C4-2B (cell line): Measurements from ENCODE around the gene CTNND1.

Experiments used
- H3K27ac ChIP-seq: fragments of 450-650 bp; 2 replicates; pipeline ENCODE4 v1.5.1; 2017
- ZFX ChIP-seq: fragments of 450-650 bp; IDR thresholded peaks from 2 replicates; pipeline ENCODE4 v1.6.1; 2017
- TF ChIP-seq, protein P1 (sequence below): fragments of 450-650 bp; conservative IDR thresholded peaks from 2 replicates; pipeline ENCODE4 v1.5.1; 2017; ENCODE audit warnings: mild to moderate bottlenecking

The CTNND1 gene

DNA sequence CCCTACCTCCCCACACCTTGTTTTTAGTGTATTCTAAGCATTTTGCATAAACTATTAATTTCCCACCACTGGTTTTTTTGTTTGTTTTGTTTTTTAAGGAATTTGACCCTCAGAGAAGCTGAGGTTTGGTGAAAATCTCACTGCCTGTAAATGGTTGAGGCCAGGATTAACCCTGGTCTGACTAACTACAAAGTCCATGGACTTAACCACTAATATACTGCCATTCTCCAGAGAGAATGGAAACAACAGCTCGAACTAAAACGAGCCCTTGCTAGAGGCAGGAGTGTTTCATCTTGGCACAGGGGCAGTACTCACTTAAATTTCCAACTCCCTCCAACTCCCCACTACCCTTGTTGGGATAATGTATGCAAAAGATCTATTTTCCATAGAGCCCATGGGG is 3.0 kb downstream of the CTNND1 start:
- TF ChIP-seq, protein P1, sequence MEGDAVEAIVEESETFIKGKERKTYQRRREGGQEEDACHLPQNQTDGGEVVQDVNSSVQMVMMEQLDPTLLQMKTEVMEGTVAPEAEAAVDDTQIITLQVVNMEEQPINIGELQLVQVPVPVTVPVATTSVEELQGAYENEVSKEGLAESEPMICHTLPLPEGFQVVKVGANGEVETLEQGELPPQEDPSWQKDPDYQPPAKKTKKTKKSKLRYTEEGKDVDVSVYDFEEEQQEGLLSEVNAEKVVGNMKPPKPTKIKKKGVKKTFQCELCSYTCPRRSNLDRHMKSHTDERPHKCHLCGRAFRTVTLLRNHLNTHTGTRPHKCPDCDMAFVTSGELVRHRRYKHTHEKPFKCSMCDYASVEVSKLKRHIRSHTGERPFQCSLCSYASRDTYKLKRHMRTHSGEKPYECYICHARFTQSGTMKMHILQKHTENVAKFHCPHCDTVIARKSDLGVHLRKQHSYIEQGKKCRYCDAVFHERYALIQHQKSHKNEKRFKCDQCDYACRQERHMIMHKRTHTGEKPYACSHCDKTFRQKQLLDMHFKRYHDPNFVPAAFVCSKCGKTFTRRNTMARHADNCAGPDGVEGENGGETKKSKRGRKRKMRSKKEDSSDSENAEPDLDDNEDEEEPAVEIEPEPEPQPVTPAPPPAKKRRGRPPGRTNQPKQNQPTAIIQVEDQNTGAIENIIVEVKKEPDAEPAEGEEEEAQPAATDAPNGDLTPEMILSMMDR: no peak
- no peak for TF ChIP-seq ZFX
- H3K27ac ChIP-seq: no peak overlapping the region

- TF ChIP-seq, protein P1: no peak
- no peak for TF ChIP-seq ZFX
- H3K27ac ChIP-seq: no peak overlapping the region
Observed at GRCh38 chr11:57764972-57765371, 3.4 kb downstream of the CTNND1 start.

GRCh38 chr11:57770793-57771192 is 9.2 kb downstream of the CTNND1 start:
- H3K27ac ChIP-seq: no peak overlapping the region
- no peak for TF ChIP-seq ZFX

DNA sequence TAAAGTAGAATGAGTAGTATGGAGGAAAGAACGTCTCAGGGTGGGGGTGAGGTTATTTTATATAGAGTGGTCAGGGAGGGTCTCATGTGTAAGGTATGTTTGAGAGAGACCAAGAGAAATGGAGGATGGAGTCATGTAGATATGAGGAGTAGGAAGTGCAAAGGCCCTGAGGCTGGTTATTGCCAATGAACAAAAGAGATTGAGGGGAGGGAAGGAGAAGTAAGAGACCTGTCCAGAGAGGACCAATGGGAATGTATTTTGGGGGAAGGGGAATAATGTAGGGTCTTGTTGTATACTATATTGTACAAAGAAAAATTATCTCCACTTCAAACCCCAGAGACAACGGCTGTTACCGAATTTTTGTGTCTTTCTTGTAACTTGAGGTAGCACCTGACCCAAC is 9.8 kb downstream of the CTNND1 start:
- TF ChIP-seq, protein P1: no peak
- no peak for TF ChIP-seq ZFX
- H3K27ac ChIP-seq: no peak overlapping the region

- TF ChIP-seq, protein P1: no peak
- TF ChIP-seq ZFX: no peak
- H3K27ac ChIP-seq: no peak overlapping the region
Observed at GRCh38 chr11:57772562-57772961, 11.0 kb downstream of the CTNND1 start.

DNA sequence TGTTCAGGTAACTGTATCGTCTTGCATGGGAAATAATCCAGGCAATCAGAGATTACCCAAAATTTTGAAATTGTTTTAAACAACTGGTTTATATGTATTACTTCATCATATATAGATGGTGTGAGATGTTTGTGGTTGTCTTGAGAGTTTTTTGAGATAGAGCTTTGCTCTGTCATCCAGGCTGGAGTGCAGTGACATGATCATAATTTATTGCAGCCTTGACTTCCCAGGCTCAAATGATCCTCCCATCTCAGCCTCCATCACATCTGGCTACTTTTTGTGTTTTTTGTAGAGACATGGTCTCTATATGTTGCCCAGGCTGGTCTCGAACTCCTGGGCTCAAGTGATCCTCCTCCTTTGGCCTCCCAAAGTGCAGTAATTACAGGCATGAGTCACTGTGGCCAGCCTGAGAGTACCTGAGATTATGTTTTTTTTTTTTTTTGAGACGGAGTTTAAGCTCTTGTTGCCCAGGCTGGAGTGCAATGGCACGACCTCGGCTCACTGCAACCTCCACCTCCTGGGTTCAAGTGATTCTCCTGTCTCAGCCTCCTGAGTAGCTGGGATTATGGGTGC is 11.5 kb downstream of the CTNND1 start:
- TF ChIP-seq ZFX: no peak
- TF ChIP-seq, protein P1: no peak
- no peak overlapping the region for H3K27ac ChIP-seq

- H3K27ac ChIP-seq: no peak overlapping the region
- no peak for TF ChIP-seq ZFX
- TF ChIP-seq, protein P1: no peak
Observed at GRCh38 chr11:57775491-57775890, 13.9 kb downstream of the CTNND1 start.

GRCh38 chr11:57776031-57776521 is 14.5 kb downstream of the CTNND1 start:
- H3K27ac ChIP-seq: no peak overlapping the region
- TF ChIP-seq, protein P1: no peak
- no peak for TF ChIP-seq ZFX
